GM18873 (cell line): ENCODE data around the gene CABCOCO1.
"Not testable (repeated sequence)": the region's sequence is repeated elsewhere in the genome, so short reads cannot be mapped to it uniquely, and the experiment has no call there.

Source experiments
- ATAC-seq: cut with Tn5 transposase; IDR thresholded peaks from one replicate; pipeline ENCODE4 v1.9.1; 2021; ENCODE audit warnings: mild to moderate bottlenecking, moderate library complexity, moderate number of reproducible peaks; ENCODE audit not compliant: unreplicated experiment, low FRiP score

CABCOCO1 gene

DNA sequence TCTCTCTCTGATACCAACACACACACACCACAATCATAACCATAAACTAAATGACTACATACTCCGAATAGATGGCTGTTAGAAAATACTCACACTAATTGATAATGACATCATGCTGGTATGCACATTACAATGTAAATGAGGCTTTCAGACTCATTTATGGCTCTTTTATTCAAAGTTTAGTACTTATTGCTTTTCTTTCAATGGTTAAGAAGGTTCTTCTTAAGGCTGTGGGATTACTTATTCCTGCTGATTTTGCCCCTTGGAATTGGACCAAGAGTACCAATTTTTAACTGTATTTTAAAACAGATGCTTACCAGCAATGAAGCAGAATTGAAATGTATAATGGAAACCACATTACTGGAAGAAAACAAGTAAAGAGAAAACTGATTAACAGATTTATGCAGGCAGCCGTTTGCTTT, 20.6 kb upstream of the CABCOCO1 start:
- no peak for ATAC-seq

DNA sequence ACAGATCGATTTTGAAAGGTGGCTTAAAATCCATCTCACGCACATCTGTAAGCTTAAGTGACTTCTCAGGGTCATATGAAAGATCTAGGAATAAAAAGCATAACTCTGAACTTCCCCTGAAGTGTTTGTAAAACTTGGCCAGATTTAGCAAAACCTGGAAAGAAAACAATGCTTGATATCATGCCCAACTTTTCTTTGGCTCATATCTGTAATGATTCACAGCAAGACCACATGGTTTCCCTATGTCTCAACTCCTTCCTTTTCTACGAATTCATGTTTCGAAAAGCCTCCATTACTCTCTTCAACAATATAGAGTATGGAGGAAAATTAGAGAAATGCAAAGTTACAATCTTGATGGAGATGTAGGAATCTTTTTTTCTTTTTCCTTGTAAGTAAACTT, 20.1 kb upstream of the CABCOCO1 start:
- no peak for ATAC-seq

DNA sequence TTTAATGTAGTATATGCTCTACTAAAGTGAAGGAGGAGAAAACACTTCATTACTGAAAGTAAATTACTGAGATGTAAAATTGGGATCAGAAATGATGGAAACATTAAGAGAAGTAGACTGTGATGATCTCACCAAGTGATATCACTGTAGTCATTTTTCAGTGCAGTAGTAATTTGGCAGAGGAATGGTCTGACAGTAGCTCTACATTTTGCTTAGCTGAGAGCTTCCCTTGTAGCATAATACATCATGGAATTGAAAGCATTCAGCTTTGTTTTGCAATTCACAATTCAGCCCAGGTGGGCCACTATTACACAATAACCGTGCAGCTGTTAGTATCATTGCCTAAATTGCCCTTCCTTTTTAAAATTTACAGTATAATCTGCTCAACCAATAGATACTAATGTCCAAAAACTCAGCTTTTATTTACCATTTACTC, 19.4 kb upstream of the CABCOCO1 start:
- ATAC-seq = no peak

DNA sequence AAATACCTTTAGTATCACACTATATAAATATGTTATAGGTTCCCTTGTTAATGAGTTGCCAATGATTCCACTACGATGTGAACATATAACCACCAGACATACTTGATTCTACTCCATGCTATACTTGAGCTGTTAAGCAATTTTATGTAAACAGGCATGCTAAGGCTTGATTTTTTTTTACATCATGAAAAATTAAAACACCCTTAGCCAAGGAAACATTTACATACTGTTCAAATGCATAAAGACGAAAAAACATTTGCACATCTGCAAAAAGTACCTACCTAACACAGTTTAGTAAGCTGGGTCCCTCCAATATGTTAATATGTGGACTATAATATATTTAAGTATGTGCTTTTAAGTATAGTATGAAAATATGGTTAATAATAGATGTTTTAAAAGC, 9.0 kb upstream of the CABCOCO1 start:
- ATAC-seq = no peak

DNA sequence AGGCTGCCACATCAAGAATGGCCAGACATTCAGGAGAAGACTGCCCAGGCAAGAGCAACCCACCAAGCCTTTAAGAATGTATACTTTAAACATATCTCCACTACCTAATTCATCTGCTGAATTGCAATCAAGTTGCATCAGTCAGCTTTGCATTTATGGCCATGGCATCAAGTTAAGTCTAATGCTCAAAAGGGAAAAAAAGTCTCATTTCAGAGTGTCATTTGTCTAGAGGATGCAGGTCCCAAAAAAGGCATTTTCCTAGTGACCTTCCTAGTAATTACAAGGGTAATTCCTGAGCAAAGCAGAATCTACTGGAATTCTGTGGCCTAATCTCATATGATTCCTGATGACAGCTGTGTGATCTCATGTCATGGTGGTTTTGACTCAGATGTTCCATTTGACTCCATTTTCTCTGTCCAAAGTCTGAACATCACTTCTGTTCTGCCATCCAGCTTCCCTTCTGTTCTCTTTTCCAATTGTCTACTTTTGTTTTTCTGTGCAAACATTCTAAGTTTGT, 7.3 kb upstream of the CABCOCO1 start:
- ATAC-seq = no peak

DNA sequence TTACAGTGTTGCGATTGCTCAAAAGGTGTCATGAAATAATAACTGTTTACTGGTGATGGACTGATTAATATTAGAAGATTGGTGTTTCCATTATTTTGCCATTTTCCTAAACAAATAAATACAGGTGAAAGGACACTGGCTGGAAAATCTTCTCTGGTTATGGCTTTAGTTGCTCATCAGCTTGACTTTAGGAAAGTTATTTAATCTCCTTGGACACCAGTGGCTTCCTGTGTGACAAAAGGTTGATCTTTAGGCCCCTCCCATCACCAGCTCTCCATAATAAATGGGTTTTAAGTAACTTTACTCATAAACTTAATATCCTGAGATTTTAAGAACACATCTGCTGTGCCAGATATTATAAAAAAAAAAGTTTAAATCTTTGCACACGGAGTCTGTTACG, 737 bp downstream of the CABCOCO1 start:
- no peak for ATAC-seq

DNA sequence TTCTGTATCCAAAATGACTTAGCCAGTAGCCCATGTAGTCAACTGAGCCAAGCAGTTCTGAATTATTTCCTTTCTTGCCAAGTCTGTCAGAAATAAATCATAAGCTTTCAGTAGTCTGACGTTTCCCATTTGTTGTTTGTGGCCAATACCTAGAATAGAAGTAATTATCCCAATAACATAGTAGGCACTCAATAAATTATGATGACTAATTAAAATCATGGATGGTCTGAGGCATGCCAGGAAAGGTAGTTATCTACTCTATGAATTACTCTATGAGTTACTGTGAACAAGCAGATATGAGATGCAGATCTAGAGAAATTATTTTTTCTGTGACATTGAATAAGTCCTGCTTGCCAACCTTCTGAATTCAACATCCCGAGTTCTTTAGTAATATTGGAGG, 2.3 kb downstream of the CABCOCO1 start:
- ATAC-seq = no peak

DNA sequence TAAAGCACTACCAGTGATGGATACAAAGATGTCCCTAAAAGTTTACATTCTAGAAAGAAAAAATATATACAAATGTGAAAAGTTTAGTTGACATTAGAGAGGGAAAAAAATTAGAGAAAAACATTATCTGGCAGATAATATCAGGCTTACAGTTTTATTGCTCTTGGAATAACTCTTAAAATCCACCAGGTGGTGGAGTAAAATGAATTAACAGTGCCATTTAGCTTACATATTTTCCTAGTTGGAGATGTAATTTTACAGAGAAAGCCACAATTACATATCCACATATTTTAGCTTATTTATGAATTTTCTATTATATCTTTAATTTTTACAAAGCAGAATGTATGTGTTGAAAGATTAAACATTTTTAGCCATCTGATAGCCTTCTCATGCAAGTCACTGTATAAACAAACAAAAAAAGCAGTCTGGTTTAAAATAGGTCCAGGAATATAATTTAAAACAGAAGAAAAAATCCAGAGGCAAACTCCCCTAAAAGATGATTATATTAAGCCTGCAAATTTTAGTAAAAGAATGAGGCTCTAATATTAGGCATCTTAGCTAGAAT, 6.5 kb downstream of the CABCOCO1 start:
- no peak for ATAC-seq

DNA sequence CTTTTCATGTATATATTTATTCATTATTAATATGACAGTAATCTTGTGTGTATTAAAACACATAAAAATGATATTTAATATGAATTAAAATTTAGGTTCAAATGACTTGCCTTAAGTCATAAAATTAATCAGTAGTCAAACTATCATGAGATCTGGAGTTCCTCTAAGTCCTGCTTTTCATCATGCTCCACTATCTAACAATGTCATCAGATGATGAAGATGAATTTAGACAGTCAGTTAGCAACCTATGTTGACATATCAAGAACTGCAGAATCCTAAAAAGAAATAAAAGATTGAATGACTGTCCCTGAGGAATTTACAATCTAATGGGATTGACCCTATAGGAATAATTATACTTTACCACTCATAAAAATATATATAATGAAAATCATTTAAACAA, 7.1 kb downstream of the CABCOCO1 start:
- no peak for ATAC-seq

DNA sequence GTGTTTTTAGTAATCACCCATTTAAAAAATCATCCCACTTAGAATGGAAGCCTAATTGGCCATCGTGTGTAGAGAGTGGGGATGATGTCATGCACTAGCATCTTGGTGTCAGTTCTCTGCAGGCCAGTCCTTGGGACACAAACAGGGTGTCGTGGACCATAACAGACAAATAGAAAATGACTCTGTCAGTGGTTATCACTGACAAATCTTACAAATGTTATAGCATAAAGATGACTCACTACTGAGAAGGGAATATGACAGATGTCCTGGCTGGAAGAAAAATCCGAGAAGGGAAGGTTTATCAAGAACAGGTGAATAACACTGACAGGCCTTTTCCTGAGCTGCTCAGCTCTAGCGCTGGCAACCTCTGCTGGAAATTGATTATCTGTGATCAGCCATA, 10.6 kb downstream of the CABCOCO1 start:
- ATAC-seq = no peak

DNA sequence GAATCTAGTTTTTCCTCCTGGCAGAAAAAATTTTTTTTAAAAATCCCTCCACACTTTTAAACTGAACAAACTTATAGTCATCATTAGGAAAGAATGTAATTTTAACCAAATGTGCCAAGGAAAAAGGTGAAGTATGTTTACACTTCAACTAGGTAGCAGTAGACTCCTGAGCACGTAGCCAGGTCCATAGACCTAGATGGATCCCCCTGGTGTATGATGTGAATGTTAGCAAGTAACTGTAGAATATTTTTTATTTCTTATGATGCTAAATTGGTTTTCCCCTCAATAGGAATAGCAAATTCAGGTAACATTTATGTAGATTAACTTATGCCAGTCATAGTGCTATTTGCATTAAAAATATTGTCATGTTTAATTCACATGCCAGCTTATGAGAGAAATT, 19.6 kb downstream of the CABCOCO1 start:
- ATAC-seq = no peak

DNA sequence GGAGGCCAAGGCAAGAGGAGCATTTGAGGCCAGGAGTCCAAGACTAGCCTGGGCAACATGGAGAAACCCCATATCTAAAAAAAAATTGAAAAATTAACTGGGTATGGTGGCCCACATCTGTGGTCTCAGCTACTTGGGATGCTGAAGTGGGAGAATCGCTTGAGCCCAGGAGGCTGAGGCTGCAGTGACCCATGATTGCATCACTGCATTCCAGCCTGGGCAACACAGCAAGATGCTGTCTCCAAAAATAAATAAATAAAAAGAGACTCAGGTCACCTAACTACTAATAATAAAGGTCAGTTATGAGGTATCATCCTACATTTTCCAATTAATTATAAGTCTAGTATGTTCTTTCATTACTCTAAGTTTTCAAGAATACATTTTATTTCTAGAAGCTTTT, 20.6 kb downstream of the CABCOCO1 start:
- ATAC-seq = no peak

DNA sequence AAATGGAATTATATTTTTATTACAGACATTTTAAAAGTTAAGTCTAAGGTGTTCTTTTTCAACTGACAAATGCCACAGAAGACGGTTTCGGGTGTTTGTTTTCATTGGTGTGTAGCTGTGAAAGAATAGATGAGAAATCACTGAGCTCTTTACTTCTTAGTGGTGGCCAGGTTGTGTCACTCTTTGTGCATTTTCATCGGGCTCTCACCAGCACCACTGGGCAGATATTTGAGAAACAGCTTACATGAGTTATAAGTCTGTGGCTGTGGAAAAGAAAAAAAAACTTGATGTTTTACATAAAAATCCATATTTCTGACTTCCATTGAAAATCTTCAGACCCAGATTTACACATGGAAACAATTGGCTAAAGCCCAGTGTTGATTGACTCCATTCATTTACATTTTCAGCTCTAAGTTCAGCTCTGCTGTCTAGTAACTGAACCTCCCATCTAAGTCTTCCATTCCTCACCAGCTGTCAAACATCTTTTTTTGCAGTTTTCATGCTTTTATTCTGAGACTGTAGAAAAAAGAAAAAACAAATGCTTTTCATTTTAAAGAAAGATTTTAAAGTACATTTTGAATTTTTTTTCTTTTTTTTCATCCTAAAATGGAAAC, 22.3 kb downstream of the CABCOCO1 start:
- ATAC-seq = no peak

DNA sequence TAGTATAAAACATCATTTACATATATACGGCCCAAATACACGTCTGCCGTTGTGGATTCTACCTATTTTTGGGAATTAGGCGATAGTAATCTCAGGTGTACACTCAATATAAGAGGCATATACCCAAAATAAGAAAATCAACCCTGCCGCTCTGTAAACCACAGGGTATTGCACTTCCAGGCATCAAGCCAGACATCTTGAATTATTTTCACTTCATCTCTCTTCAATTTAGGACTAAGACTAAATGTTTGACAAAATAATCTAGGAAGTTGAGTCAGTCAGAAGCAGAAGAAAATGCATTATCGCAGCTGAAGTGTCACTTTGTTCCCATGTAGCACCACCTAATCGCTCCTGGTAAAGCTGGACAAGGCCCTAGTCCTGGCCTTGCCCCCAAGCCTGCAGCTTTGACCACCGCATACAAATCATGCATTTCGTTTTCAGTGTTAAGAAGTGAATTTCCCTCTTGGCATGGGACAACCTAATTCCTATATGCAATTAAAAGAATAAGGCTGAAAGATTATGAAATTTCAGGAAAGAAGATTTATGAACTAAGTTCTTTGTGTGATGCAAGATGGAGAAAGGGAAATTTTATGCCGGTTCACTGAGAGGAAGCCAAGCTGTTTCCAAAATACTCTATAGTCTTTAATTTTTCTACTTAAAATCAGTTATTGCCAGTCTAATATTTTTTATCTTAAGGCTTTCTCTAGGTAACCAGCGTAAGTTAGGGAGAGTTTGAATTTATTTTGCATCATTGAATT, 26.0 kb downstream of the CABCOCO1 start:
- no peak for ATAC-seq

DNA sequence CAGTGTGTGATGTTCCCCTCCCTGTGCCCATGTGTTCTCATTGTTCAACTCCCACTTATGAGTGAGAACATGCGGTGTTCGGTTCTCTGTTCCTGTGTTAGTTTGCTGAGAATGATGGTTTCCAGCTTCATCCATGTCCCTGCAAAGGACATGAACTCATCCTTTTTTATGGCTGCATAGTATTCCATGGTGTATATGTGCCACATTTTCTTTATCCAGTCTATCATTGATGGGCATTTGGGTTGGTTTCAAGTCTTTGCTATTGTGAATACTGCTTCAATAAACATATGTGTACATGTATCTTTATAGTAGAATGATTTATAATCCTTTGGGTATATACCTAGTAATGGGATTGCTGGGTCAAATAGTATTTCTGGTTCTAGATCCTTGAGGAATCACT, 28.9 kb downstream of the CABCOCO1 start:
- not testable (repeated sequence) for ATAC-seq

DNA sequence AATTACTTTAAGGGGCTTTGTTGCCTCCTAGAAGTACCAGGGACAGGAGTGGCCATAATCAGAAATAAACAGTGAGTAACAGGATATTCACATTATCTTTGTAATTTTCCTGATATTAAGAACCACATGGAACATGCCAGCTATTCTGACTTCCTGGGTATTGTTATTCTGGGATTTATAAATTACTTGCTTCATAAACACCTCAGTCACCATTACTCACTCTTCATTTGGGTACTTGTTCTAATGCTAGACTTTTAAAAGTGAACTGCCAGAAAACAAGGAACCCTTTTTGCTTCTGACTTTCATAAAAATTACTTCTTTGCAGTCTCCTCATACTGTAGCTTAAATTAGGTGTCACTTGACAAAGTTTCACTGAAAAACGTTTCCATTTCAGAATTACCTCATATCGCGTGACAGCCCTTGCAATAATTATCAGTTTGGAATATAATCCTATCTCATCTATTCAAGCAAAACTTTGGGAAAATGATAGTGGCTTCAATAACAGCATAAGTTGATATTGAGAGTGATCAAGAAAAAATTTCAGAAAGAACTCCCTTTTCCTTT, 29.8 kb downstream of the CABCOCO1 start:
- no peak for ATAC-seq

DNA sequence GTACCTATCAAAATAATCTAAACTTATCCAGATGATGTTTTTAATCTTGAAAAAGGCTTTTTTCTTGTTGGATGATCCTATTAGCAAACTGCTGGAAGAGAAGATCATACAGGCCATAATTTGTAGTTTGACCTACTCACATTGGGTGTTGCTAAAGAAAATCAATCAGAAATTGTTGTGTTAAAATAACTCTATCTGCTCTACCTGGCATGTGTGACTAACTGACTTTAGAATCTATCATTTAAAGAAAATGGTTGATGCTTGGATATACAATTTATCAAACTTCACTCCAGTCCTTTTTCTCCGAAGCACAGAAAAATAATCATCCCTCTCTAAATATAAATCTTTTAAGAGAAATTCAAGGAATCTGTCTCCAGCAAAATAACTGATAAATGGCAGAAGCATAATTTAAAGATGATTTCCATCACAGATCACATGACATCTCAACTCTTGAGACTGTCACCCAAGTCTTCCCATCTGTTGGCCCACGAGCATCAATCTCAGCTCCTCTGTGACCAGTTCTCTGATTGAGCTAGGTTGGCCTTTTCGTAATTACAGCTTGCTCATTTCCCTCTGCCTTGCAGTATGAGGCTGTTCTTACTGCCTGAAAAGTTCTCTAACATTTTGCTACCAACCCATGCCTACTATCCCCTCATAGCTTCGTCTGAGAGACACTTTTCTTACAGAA, 36.4 kb downstream of the CABCOCO1 start:
- no peak for ATAC-seq

DNA sequence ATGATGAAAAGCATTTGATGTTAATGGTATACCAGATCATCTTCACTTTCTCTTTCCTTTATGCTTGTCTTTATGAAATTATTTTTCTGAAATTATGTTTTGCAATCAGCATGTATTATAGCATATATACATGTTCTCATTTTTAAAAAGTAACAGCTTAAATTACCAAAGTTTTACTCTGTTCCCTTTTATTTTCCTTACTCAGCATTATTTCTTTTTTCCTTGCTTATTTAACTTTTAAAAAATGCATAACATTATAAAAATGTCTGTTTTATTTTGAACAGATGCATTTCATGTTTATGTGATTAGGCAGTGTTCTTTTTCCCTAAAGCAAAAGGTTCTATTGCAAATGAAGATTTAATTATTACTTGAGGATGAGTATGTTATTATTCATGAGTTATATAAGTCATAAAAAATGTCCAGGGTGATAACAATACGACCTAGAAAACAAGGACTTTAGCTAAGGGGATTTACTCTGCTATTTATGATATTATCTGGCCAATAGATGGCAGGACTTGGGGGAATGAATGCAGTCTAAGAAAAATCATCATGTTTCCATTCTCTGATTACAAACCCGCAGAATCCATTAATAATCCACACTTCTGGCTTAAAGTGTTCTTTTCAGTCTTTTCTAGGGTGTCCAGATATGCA, 38.5 kb downstream of the CABCOCO1 start:
- ATAC-seq = no peak

DNA sequence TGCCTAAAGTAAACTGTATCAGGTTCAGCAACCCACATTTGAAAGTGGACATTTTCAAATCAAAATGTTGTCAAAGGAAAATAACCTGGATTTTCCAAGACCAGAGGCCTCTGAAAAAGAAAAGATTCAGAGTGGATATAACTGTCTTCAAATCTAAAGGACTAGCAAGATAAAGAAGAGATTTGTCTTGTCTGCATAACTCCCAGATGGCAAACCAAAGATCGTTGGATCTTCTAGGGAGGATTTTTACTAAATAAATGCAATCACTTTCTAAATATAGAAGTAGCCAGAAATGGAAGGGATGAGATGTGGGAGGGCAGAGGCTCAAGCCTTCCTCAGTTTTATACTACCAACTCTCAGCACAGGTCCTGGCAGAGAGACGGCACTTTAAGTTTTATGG, 39.0 kb downstream of the CABCOCO1 start:
- ATAC-seq = no peak

DNA sequence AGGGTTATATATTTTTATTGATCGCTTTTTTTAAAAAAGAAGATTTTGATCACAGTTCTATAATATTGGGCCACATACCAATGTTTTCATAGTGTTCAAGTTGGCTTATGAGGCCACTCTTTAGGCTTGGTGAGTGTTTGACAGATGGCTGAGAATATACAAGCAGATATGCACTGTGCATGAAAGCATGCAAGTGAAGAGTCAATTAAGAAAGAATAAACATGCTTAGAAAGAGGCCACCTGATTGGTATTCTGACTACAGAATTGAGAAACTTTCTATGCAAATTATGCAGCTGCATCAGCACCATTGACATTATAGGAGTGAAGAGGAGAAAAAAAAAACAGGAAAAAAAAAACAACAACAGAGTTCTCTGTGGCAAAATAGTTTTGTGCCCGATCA, 39.9 kb downstream of the CABCOCO1 start:
- no peak for ATAC-seq
